ENCODE measurements around the gene GINS3.

GRCh38 chr16:58449768-58450167 lies 57.5 kb downstream of the GINS3 start:
- no peak for TF ChIP-seq POLR2A (IDR thresholded peaks at IDR 0.05; ENCODE audit: low read depth)
- TF ChIP-seq CTCF (IDR thresholded peaks at IDR 0.05) = no peak
